ENCODE data around the gene ELAPOR1.

Gene ELAPOR1

GRCh38 chr1:109116286-109116685 is 2.4 kb downstream of the ELAPOR1 start:
- H3K4me3 ChIP-seq (ENCODE audit: low read depth, low read length), result no peak overlapping the region
- no peak overlapping the region for H3K27ac ChIP-seq
- DNase-seq, result no peak
- no peaks in the 10 kb centered on the region for H3K36me3 ChIP-seq
- no peak for TF ChIP-seq CTCF (IDR thresholded peaks at IDR 0.05; ENCODE audit: low read depth, low read length)
- no peaks in the 10 kb centered on the region for H3K9me3 ChIP-seq (ENCODE audit: severe bottlenecking)
- H3K27me3 ChIP-seq (ENCODE audit: insufficient read depth, low read depth, severe bottlenecking), result peaks cover 6% of the 10 kb centered on the region

GRCh38 chr1:109118089-109118488 is 4.2 kb downstream of the ELAPOR1 start:
- peaks cover 5% of the 10 kb centered on the region for H3K27me3 ChIP-seq (ENCODE audit: insufficient read depth, low read depth, severe bottlenecking)
- no peak for TF ChIP-seq CTCF (IDR thresholded peaks at IDR 0.05; ENCODE audit: low read depth, low read length)
- H3K27ac ChIP-seq, result no peak overlapping the region
- H3K4me3 ChIP-seq (ENCODE audit: low read depth, low read length), result no peak overlapping the region
- no peak for DNase-seq
- H3K9me3 ChIP-seq (ENCODE audit: severe bottlenecking), result no peaks in the 10 kb centered on the region
- no peaks in the 10 kb centered on the region for H3K36me3 ChIP-seq

- Histone ChIP-seq H3K36me3 (no peaks in the 10 kb centered on the region), H3K9me3 (ENCODE audit: severe bottlenecking) (no peaks in the 10 kb centered on the region), H3K27me3 (ENCODE audit: insufficient read depth, low read depth, severe bottlenecking) (no peaks in the 10 kb centered on the region), H3K27ac (no peak overlapping the region), H3K4me3 (ENCODE audit: low read depth, low read length) (no peak overlapping the region)
- TF ChIP-seq CTCF (IDR thresholded peaks at IDR 0.05; ENCODE audit: low read depth, low read length), result no peak
- no peak for DNase-seq
These were observed 6.4 kb downstream of the ELAPOR1 start for GRCh38 chr1:109120356-109120755.

- TF ChIP-seq CTCF (IDR thresholded peaks at IDR 0.05; ENCODE audit: low read depth, low read length), result no peak
- Histone ChIP-seq H3K27me3 (ENCODE audit: insufficient read depth, low read depth, severe bottlenecking) (no peaks in the 10 kb centered on the region), H3K27ac (no peak overlapping the region), H3K36me3 (no peaks in the 10 kb centered on the region), H3K9me3 (ENCODE audit: severe bottlenecking) (no peaks in the 10 kb centered on the region), H3K4me3 (ENCODE audit: low read depth, low read length) (no peak overlapping the region)
- no peak for DNase-seq
These were observed 17.1 kb downstream of the ELAPOR1 start for GRCh38 chr1:109131059-109131458.

GRCh38 chr1:109131800-109132199 is 17.9 kb downstream of the ELAPOR1 start:
- H3K4me3 ChIP-seq (ENCODE audit: low read depth, low read length), result no peak overlapping the region
- H3K36me3 ChIP-seq, result no peaks in the 10 kb centered on the region
- H3K9me3 ChIP-seq (ENCODE audit: severe bottlenecking), result no peaks in the 10 kb centered on the region
- H3K27me3 ChIP-seq (ENCODE audit: insufficient read depth, low read depth, severe bottlenecking), result no peaks in the 10 kb centered on the region
- no peak overlapping the region for H3K27ac ChIP-seq
- no peak for TF ChIP-seq CTCF (IDR thresholded peaks at IDR 0.05; ENCODE audit: low read depth, low read length)
- DNase-seq, result no peak

GRCh38 chr1:109133002-109133706 is 19.2 kb downstream of the ELAPOR1 start:
- DNase-seq, result no peak
- Histone ChIP-seq H3K36me3 (no peaks in the 10 kb centered on the region), H3K27me3 (ENCODE audit: insufficient read depth, low read depth, severe bottlenecking) (no peaks in the 10 kb centered on the region), H3K9me3 (ENCODE audit: severe bottlenecking) (no peaks in the 10 kb centered on the region), H3K4me3 (ENCODE audit: low read depth, low read length) (no peak overlapping the region), H3K27ac (no peak overlapping the region)
- no peak for TF ChIP-seq CTCF (IDR thresholded peaks at IDR 0.05; ENCODE audit: low read depth, low read length)

All from WERI-Rb-1 (cell line).